AG20443 (cell line): ENCODE measurements around the gene RNGTT.
A peak's percentile ranks its signal among the peaks of the same experiment; 100 is the strongest.
"Not testable (repeated sequence)": the region's sequence is repeated elsewhere in the genome, so short reads cannot be mapped to it uniquely, and the experiment has no call there.

Source experiments
- DNase-seq: peaks from one replicate; pipeline ENCODE4 v3.0.0; 2012; ENCODE audit warnings: low spot score, mixed read lengths

RNGTT gene

GRCh38 chr6:88963139-88964090 lies at the start of gene RNGTT:
Gene RNGTT, minus strand, starts transcription at chr6:88963618. Its CDS starts 209 bp downstream, at chr6:88963409.
- DNase-seq, result peak; percentile 100

DNA sequence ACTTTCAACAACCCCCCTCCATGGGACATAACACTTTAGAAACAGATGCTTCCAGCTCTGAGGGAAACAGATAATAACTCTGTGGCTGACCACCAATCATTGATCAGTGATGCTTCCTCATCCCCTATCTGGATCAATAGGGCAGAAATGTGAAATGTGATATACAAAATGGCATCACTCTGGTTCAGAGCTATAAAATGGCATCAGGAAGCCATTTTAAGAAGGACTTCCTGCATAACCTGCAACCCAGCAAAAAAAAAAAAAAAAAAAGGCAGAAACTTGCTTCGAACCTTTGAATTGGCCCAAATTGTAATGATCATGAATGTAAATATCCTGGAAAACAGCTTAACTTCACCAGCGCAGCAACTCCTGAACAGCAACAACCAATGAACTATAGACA lies 48.0 kb upstream of the RNGTT start:
- DNase-seq, result no peak

DNA sequence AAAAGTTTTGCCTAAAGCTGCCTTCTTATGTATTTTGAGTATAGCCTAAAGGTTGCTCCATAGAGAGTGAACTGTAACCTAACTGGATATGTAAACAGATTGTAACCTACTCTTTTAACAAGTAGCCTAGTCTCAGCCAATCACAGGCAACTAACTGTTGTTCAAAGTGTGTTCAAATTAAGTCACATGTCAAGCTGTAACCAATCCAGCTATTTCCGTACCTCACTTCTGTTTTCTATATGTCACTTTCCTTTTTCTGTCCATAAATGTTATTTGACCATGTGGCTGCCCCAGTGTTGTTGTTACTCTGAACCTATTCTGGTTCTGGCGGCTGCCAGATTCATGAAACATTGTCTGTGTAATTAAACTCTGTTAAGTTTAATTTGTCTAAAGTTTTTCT lies 47.4 kb upstream of the RNGTT start:
- DNase-seq, result no peak

- no peak for DNase-seq
Observed at GRCh38 chr6:89009624-89010059, 46.2 kb upstream of the RNGTT start.

DNA sequence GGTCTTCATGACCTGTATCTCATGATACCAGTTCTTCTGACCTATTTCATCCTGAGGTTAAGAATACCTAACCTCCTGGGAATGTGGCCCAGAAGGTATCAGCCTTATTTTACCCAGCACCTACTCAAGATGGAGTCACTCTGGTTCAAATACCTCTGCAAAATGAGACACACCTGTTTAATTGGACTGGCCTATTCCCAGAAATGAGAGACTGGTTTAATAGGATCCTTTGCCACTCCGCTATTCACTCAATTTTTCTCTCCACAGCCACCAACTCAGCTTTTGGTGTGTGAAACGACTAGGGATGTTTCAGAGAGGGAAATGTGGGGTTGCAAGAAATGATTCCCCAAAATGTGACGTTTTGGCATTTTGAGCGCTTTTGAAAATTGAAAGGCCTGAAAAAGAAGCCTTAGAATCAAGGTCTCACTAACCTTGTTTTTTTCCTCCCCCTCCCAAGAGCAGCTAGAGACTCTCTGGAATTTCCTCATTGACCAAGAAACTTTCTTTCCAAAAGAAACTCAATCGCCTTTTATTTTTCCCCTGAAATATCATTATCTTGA lies 45.5 kb upstream of the RNGTT start:
- no peak for DNase-seq

- DNase-seq, result no peak
Observed at GRCh38 chr6:89008001-89008814, 44.8 kb upstream of the RNGTT start.

- DNase-seq, result no peak
Observed at GRCh38 chr6:89007209-89008000, 44.0 kb upstream of the RNGTT start.

GRCh38 chr6:89002523-89002922 lies 39.1 kb upstream of the RNGTT start:
- no peak for DNase-seq

- no peak for DNase-seq
Observed at GRCh38 chr6:88997327-88997726, 33.9 kb upstream of the RNGTT start.

DNA sequence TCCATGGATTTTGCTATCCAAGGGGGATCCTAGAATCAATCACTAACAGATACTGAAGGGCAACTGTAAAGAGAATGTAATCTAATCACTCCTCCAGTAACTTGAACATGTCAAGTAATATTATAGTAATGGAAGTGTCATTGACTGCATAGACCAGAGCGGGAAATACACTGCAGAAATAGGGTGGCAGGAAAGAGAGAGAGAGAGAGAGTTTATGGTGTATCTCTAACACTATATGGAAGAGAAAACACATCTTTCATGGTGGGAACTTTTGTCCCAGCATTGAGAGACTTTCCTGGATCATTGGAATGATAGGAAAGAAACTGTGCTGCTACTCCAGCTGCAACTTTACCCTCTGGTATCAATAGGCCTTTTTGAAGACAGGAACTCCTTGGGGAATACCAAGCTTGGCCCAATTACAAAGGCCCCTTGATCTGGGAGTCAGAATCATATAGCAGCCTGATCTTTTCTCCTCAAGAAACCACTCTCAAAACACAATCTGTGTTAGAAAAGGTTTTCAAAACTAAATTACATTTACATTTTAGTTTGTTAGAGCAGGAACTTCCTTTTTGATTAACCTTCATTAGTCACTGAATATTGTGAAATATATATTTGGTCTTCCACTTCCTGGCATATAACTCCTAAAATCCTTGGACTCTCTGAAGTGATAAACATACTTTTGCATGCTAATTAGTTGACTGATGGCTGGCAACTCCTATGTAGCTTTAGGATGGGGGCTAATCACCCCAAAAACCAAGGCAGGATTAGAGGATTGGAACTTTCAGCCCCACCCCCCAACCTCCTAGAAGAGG lies 29.5 kb upstream of the RNGTT start:
- no peak for DNase-seq

DNA sequence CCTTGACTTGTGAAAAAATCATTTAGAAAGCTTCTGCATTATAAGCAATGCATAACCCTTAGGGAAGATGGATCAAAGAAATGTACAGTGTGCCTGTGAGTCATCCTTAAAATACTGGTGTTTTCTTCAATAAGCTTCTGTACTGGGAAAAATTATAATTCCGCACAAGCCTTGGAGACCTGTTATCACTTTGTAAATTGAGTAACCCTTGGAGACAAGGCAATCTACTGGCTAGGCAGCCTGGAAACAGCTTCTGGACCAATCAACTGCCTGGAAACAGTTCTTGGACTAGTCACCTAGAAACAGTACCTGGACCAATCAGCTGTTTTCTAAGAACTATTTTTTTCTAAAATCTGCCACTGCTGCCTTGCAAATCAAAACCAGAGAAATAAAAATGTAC lies 25.8 kb upstream of the RNGTT start:
- DNase-seq, result no peak

GRCh38 chr6:88987922-88988321 lies 24.5 kb upstream of the RNGTT start:
- DNase-seq, result no peak

DNA sequence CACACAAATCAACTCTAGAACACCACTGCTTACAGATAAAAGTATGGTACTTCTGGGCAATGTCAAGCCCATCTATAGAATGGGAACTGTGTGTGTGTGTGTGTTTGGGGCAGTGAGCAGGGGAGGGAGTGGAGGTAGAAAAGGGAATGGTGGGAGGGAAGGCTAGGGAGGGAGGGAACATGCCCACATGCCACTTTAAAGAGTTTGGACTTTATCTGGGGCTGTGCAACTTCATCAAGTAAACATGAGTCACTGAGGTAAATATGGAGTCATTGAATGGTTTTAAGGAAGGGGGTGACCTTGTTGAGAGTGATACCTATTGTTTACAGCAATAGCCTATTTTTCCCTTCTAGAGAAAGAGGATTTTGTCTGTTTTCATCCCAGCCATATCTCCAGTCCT lies 22.5 kb upstream of the RNGTT start:
- no peak for DNase-seq

DNA sequence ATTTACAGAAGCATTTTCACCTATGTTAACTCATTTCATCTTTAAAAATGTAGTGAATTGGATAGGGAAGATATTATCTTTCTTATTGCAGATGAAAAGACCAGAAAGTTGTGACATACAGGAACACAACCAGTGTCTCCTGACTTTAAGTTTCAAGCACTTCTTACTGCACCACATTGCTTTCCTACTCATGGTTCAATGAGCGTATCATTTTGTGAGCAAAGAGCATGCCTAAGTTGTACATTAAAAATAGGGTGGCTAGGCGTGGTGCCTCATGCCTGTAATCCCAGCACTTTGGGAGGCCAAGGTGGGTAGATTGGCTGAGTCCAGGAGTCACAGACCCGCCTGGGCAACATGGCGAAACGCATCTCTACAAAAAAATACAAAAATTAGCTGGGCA lies 21.2 kb upstream of the RNGTT start:
- DNase-seq, result no peak

GRCh38 chr6:88984152-88984551 lies 20.7 kb upstream of the RNGTT start:
- DNase-seq, result no peak

- peak; percentile 41 for DNase-seq
Observed at GRCh38 chr6:88983532-88983931, 20.1 kb upstream of the RNGTT start.

GRCh38 chr6:88983129-88983528 lies 19.7 kb upstream of the RNGTT start:
- not testable (repeated sequence) for DNase-seq

DNA sequence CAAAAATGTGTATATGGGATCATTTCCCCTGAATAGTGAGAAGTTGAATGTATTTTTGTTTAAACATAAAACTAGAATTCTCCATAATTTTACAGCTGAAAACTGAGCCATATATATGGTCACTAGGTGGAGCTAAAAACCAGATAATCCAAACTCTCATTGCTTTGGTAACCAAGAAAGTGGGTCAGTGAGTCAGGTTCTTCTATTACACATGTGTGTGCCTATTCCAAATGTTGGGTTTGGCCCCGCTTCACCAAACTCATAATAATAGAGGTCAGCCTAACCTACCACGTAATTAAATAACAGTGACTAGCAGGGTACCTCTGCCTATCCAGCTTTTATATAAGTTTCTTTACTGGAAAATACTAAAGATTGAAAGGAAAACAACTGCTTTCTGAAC lies 19.3 kb upstream of the RNGTT start:
- peak; percentile 87 for DNase-seq

DNA sequence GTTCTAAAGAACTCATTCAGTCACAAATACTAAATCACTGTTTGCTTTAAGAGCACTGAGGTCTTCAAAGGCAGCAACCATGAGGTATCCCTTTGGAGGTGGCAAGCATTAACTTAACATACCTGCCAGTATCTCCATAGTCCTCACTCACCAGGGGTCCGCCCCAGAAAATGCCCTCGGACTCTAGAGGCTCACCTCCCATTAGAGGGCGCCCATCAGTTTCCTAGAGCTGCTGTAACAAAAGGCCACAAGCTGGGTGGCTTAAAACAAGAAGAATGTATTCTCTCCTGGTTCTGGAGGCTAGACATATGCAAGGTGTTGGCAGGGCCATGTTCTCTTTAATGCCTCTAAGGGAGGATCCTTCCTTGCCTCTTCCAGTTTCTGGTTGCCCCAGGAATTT lies 12.0 kb upstream of the RNGTT start:
- no peak for DNase-seq

DNA sequence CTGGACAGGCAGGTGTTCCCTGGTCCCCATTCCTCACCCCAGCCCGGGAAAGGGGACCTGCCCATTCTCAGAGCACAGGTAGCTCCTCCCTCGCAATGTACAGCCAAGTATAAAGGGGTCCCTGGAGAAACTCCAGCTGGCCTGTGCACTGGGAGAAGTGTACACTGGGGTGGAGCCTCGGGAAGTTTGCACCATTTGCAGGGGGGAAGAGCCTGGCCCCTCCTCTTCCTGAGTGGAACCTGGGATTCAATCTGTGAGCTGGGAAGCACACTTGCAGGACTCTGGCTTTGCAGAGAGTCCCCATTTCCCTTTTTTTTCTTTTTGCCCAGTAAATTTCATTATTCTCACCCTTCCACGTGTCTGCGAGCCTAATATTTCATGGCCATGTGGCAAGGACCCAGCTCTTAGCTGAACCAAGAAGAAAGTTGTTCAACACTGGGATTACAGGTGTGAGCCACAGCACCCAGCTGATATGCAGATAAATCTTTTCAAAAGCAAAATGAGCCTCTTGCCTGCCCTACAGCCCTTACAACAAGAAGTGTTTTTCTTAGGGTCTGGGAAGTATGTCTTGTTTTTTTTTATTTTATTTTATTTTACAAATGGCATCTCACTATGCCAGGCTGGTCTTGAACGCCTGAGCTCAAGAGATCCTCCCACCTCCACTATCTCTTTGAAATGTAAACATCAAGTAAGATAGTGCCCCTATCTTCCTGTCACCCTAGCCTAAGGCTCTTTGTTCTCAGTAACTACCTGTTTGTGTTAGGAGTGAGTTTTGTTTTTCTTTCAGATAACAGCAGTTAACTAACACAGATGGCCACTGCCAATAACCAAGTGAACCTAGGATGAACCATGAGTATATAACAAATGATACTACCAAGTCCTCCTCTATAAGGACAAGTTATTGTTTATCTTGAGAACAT lies 9.3 kb upstream of the RNGTT start:
- DNase-seq, result no peak
